GM12801 (cell line): ENCODE results near the gene CMIP.

Experiments
- CTCF ChIP-seq: IDR thresholded peaks from one replicate; pipeline ENCODE4 v1.5.1; 2011; ENCODE audit warnings: control low read depth; ENCODE audit not compliant: insufficient read length; ENCODE audit errors: extremely low read depth

Gene CMIP

GRCh38 chr16:81720973-81721906 is 276.6 kb downstream of the CMIP start:
- no peak for TF ChIP-seq CTCF

- no peak for TF ChIP-seq CTCF
Observed at GRCh38 chr16:81723098-81723723, 278.6 kb downstream of the CMIP start.

- TF ChIP-seq CTCF = no peak
Observed at GRCh38 chr16:81728435-81728834, 283.8 kb downstream of the CMIP start.

GRCh38 chr16:81729451-81729850 is 284.8 kb downstream of the CMIP start:
- no peak for TF ChIP-seq CTCF

- TF ChIP-seq CTCF = no peak
Observed at GRCh38 chr16:81730090-81731051, 285.8 kb downstream of the CMIP start.

- no peak for TF ChIP-seq CTCF
Observed at GRCh38 chr16:81731649-81732048, 287.0 kb downstream of the CMIP start.

- no peak for TF ChIP-seq CTCF
Observed at GRCh38 chr16:81732699-81733098, 288.1 kb downstream of the CMIP start.
